ENCODE results near the gene TGFBI.

Gene TGFBI

DNA sequence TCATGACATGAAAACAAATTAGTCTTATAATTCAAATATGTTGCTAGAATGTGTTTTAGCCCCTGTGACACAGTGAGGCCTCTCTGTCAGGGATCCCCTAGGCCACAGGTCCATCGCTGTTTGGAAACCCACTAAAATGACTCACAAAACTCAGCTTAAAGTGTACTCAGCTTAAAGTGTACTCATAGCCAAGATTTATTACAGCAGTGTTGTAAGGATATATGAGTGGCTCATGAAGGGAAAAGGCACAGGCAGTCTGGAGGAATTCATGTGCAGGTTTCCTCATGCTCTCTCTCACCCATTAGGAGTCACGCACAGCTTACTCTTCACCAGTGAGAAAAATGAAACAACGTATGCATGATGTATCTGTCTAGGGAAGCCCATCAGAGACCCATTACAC is 24.4 kb upstream of the TGFBI start:
- no peak for DNase-seq (ENCODE audit: low spot score)

GRCh38 chr5:136005476-136005875 is 23.3 kb upstream of the TGFBI start:
- DNase-seq (ENCODE audit: low spot score): no peak

- no peak for DNase-seq (ENCODE audit: low spot score)
These were observed 22.6 kb upstream of the TGFBI start for GRCh38 chr5:136006164-136006563.

GRCh38 chr5:136006761-136007251 is 22.0 kb upstream of the TGFBI start:
- no peak for DNase-seq (ENCODE audit: low spot score)

DNA sequence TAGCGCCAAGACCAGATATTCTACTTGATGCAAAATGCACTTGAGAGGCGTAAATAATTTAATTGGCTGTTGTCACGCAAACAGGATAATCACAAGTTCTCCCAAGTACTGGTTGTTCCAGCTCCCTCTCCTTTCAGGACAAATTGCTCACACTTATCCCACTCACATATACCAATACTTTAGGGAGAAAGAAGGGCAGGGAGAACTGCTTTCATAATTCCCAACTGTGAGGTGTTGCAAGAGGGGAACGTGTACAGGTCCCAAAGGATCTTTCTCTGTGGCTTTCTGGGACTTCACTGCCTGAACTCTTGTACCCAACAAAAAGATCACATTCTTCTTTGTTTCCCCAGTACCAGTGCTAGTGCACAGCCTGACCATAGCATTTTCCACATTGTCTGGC is 21.5 kb upstream of the TGFBI start:
- no peak for DNase-seq (ENCODE audit: low spot score)

GRCh38 chr5:136011414-136012001 is 17.3 kb upstream of the TGFBI start:
- no peak for DNase-seq (ENCODE audit: low spot score)

- no peak for DNase-seq (ENCODE audit: low spot score)
These were observed 16.6 kb upstream of the TGFBI start for GRCh38 chr5:136012041-136012804.

DNA sequence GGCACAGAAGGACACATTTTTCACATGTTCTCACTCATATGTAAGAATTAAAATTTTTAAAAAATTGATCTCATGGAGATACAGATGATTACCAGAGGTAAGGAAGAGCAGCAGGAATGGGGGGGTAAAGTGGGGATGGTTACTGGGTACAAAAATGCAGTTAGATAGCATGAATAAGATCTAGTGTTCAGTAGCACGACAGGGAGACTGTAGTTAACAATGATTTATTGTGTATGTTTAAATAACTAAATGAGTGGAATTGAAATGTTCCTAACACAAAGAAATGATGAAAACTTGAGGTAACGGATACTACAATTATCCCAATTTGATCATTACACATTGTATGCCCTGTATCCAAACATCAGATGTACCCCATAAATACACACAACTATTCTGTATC is 15.2 kb upstream of the TGFBI start:
- no peak for DNase-seq (ENCODE audit: low spot score)

DNA sequence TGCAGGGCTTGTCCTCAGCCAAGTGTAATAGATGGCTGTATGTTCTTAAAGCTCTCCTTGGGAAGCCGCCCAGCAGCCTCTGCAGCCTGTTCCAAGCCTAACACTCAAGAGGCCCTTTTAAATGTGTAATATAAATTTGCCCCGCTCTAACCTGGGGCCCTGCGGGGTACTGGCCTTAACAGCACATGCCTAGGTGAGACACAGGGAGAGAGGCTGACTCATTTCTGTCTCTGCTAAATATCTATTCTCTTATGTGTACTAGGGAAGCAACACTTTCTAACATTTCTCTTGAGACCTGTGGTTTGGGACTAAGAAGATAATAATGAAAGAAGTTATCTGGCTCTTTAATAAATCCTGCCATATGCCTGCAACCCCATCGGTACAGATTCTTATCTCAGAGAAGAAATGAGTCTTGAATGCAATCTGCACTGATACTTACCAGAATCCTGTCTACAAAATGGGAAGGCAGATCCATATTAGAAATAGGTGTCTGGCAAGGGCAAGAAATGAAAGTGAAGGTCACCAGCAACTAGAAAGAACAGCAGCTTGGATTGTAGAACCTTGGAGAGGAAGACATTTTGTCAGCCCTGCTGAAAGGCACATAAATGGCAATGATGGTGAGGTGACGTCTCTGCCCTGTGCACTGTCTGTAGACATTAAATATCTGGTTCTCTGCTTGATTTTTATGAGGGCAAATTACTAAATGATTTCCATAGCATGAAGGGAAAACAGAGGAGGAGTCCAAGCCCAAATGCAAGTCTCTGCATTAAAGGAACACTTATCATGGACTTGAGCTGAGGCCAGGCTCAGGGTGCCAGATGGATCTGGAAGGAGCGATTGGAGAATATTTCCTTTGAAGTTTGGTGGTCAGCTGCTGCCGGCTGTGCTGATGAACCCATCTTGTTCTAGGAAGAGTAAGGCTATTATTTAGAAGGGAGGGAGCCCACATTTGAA is 14.5 kb upstream of the TGFBI start:
- no peak for DNase-seq (ENCODE audit: low spot score)

DNA sequence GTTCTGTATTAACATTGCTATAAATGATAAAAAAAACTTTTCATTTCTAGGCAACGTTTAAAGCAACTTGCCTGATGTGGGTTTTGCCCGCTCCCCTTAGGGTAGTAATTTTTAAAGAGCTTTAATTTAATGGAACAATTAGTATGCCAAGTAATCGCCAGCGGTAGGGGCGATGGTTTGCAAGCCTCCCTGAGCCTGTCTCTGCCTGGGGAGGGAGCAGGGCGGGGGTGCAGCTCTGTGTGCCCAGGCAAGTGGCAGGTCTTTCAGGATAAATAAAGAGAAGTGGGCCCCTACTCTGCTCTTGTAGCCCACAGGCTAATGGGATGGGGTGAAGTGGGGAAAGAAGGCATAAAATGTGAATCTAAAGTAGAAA is 13.8 kb upstream of the TGFBI start:
- no peak for DNase-seq (ENCODE audit: low spot score)

DNA sequence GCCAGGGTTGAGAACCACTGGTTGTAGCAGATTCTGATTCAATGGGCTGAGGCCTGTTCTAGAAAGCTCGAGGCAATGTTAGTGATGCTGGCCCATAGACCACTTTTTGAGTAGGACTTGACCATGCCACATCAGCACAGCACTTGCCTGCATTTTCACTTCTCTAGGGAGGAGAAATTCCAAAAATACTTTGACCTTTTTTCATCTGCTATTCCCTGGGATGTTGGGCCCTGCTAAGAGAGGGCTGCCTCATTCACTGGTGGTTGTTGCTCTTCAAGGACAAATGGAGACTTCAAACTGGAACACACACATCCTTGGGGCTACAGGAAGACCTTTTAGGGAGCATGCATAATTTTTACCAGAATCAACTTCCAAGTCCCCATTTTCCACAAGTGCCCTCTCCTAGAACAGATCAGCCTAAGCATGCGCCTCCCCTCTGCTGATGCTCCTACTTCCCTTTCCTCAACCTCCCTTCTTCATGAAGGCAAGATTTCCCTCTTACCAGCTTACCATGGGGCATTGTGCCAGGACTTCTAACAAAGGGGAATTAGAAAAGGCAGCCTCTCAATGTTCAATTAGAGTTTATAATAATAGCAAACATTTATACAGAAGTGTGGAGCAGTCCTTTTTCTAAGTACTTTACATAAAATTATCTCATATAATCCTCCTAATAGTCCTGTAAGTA is 12.7 kb upstream of the TGFBI start:
- no peak for DNase-seq (ENCODE audit: low spot score)

GRCh38 chr5:136016945-136017530 is 11.8 kb upstream of the TGFBI start:
- peak; percentile 65 for DNase-seq (ENCODE audit: low spot score)

- DNase-seq (ENCODE audit: low spot score): no peak
These were observed 9.7 kb upstream of the TGFBI start for GRCh38 chr5:136018814-136019783.

- DNase-seq (ENCODE audit: low spot score): no peak
These were observed 8.8 kb upstream of the TGFBI start for GRCh38 chr5:136020001-136020382.

- DNase-seq (ENCODE audit: low spot score): no peak
These were observed 8.3 kb upstream of the TGFBI start for GRCh38 chr5:136020383-136021015.

GRCh38 chr5:136021016-136021405 is 7.8 kb upstream of the TGFBI start:
- no peak for DNase-seq (ENCODE audit: low spot score)

GRCh38 chr5:136022965-136023364 is 5.8 kb upstream of the TGFBI start:
- no peak for DNase-seq (ENCODE audit: low spot score)

DNA sequence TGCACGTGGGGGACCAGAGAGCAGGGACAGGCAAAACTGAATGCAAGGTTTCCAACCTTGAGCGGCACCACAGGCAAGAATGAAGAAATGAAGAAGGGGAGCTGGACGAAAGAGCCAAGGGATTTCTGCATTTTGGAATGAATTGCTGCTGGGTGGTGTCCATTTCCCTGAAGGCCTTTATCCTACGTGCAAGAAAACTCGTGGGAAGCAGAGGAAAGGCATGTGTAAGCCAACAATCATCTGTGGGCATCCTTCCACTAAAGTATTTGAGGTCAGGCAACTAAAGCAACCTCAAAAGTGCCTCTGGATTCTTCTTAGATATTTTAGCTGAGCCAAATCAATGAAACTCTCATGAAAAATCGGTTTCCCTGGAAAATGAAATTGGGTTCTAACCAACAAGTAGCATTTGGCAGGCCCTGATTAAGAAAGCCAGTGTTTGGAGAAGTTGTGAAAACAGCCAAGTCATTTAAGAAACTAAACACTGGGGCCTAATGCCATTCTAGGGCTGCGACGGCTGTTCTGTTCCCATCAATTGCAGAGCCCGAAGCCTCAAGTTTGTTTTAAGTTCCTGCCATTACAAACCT is 4.7 kb upstream of the TGFBI start:
- DNase-seq (ENCODE audit: low spot score): peak; percentile 37

- no peak for DNase-seq (ENCODE audit: low spot score)
These were observed 2.9 kb upstream of the TGFBI start for GRCh38 chr5:136025900-136026299.

GRCh38 chr5:136026636-136027035 is 2.2 kb upstream of the TGFBI start:
- DNase-seq (ENCODE audit: low spot score): no peak

Measured in Ammon's horn (tissue), 1 donor.